ENCODE data around the gene COL25A1.

COL25A1 gene

GRCh38 chr4:109016200-109016599 is 286.3 kb downstream of the COL25A1 start:
- TF ChIP-seq CTCF (IDR thresholded peaks at IDR 0.05; ENCODE audit: extremely low read depth, missing control alignments) = no peak

GRCh38 chr4:109015413-109015810 is 287.0 kb downstream of the COL25A1 start:
- no peak for DNase-seq (ENCODE audit: low spot score)
- no peak for TF ChIP-seq CTCF (IDR thresholded peaks at IDR 0.05; ENCODE audit: extremely low read depth, missing control alignments)

More at GRCh38 chr4:109016200-109016599, 286.3 kb downstream of the COL25A1 start:
- DNase-seq (ENCODE audit: low spot score) = no peak

- no peak for DNase-seq (ENCODE audit: low spot score)
- no peak for TF ChIP-seq CTCF (IDR thresholded peaks at IDR 0.05; ENCODE audit: extremely low read depth, missing control alignments)
Observed at GRCh38 chr4:109014593-109015412, 287.7 kb downstream of the COL25A1 start.

GRCh38 chr4:109012286-109012880 is 290.1 kb downstream of the COL25A1 start:
- no peak for TF ChIP-seq CTCF (IDR thresholded peaks at IDR 0.05; ENCODE audit: extremely low read depth, missing control alignments)
- DNase-seq (ENCODE audit: low spot score) = no peak

GRCh38 chr4:109011241-109012026 is 291.0 kb downstream of the COL25A1 start:
- TF ChIP-seq CTCF (IDR thresholded peaks at IDR 0.05; ENCODE audit: extremely low read depth, missing control alignments) = no peak
- DNase-seq (ENCODE audit: low spot score) = no peak

- no peak for DNase-seq (ENCODE audit: low spot score)
- TF ChIP-seq CTCF (IDR thresholded peaks at IDR 0.05; ENCODE audit: extremely low read depth, missing control alignments) = no peak
Observed at GRCh38 chr4:109010521-109010920, 291.9 kb downstream of the COL25A1 start.

- no peak for DNase-seq (ENCODE audit: low spot score)
- no peak for TF ChIP-seq CTCF (IDR thresholded peaks at IDR 0.05; ENCODE audit: extremely low read depth, missing control alignments)
Observed at GRCh38 chr4:109009909-109010308, 292.5 kb downstream of the COL25A1 start.
